H1 (cell line): ENCODE measurements around the gene ERFE. TPM values are rescaled to one million over a fixed set of nuclear protein-coding genes. Genes with fewer than 3 reads are reported as not detected.

Experiments used
- CTCF ChIA-PET: fragments of 300-600 bp; sonication (Branson Sonifier 250); formaldehyde crosslinking; loops from one replicate; lab custom pipeline; 2021; ENCODE audit not compliant: partially characterized antibody; lab: Charles Lee
- POLR2A ChIA-PET: fragments of 300-600 bp; sonication (Branson Sonifier 250); formaldehyde crosslinking; loops from one replicate; lab custom pipeline; 2021; ENCODE audit warnings: inconsistent platforms; ENCODE audit not compliant: partially characterized antibody; lab: Charles Lee
- DNase-seq, 2 experiments: peaks; one replicate each; pipeline versions ENCODE4 v3.0.0 to v3.0.0-alpha.2; 2010 to 2022; ENCODE audit warnings: low spot score in 2 of 2, low read depth in 1 of 2, mixed read lengths in 1 of 2
- FAIRE-seq: peaks from 2 replicates; lab custom pipeline; 2011; peaks lifted over from hg19 to GRCh38; lab: Jason Lieb, UNC
- H2AFZ ChIP-seq: 2 replicates; pipeline ENCODE4 v1.8.1; 2012; ENCODE audit warnings: low read length, inconsistent platforms
- H2AK5ac ChIP-seq: 2 replicates; pipeline ENCODE4 v1.6.1; 2013; ENCODE audit warnings: low read depth, low read length
- H2BK120ac ChIP-seq: replicated peaks from 2 replicates; pipeline ENCODE3; 2013; ENCODE audit warnings: low read depth, low read length, inconsistent platforms
- H2BK12ac ChIP-seq: 2 replicates; pipeline ENCODE4 v1.6.1; 2013; ENCODE audit warnings: low read depth, low read length
- H2BK15ac ChIP-seq: 2 replicates; pipeline ENCODE4 v1.6.1; 2013; ENCODE audit warnings: low read length
- H2BK20ac ChIP-seq: 2 replicates; pipeline ENCODE4 v1.6.1; 2013; ENCODE audit warnings: low read length
- H2BK5ac ChIP-seq: 2 replicates; pipeline ENCODE4 v1.6.1; 2013; ENCODE audit warnings: low read depth, low read length
- H3K14ac ChIP-seq: 2 replicates; pipeline ENCODE4 v1.6.1; 2013; ENCODE audit warnings: inconsistent platforms; ENCODE audit not compliant: insufficient read length
- H3K18ac ChIP-seq: 2 replicates; pipeline ENCODE4 v1.6.1; 2013; ENCODE audit warnings: low read length; ENCODE audit errors: extremely low read depth
- H3K23ac ChIP-seq: 2 replicates; pipeline ENCODE4 v1.6.1; 2013; ENCODE audit warnings: inconsistent platforms; ENCODE audit not compliant: insufficient read length
- H3K23me2 ChIP-seq: 2 replicates; pipeline ENCODE4 v1.6.1; 2013; ENCODE audit warnings: low read depth, low read length
- H3K27ac ChIP-seq: 2 replicates; pipeline ENCODE4 v1.6.1; 2011; ENCODE audit warnings: low read depth, low read length, inconsistent platforms
- H3K27me3 ChIP-seq, 4 experiments: replicated peaks in 1 of 4; 1 replicate in 1 of 4; 2 replicates in 3 of 4; pipeline versions ENCODE4 v1.6.1 to v1.8.1; 2011 to 2013; ENCODE audit warnings: low read length in 3 of 4, mild to moderate bottlenecking in 3 of 4, inconsistent platforms in 2 of 4, mixed read lengths in 2 of 4, moderate library complexity in 1 of 4; ENCODE audit not compliant: control insufficient read depth in 3 of 4, insufficient read depth in 3 of 4; ENCODE audit errors: extremely low read depth in 1 of 4
- H3K36me3 ChIP-seq, 4 experiments: 2 replicates each; pipeline versions ENCODE4 v1.6.1 to v1.8.1; 2011 to 2013; ENCODE audit warnings: mild to moderate bottlenecking in 4 of 4, low read length in 3 of 4, moderate library complexity in 2 of 4, control low read depth in 1 of 4, inconsistent platforms in 1 of 4; ENCODE audit not compliant: insufficient read depth in 4 of 4, control insufficient read depth in 2 of 4
- H3K4ac ChIP-seq: replicated peaks from 2 replicates; pipeline ENCODE3; 2013; ENCODE audit warnings: low read length, low read depth, mixed read lengths, inconsistent platforms; ENCODE audit not compliant: insufficient read length
- H3K4me1 ChIP-seq, 4 experiments: replicated peaks in 1 of 4; 1 replicate in 1 of 4; 2 replicates in 3 of 4; pipeline versions ENCODE4 v1.6.1 to v1.8.1; 2011 to 2013; ENCODE audit warnings: low read length in 3 of 4, inconsistent platforms in 2 of 4, mixed read lengths in 1 of 4; ENCODE audit not compliant: insufficient read depth in 4 of 4, control insufficient read depth in 3 of 4
- H3K4me2 ChIP-seq, 2 experiments: 2 replicates each; pipeline versions ENCODE4 v1.6.1 to v1.8.1; 2011 to 2013; ENCODE audit warnings: low read depth in 2 of 2, low read length in 2 of 2, control low read depth in 1 of 2, inconsistent platforms in 1 of 2, mild to moderate bottlenecking in 1 of 2; ENCODE audit not compliant: insufficient read depth in 1 of 2
- H3K4me3 ChIP-seq, 4 experiments: fragments of 200-600, 300-600 bp in 1 of 4; sonication (generic), shearing (Covaris generic), sonication (Bioruptor Twin) in 1 of 4; 2 replicates each; pipeline versions ENCODE4 v1.5.1 to v1.8.1; 2011 to 2016; ENCODE audit warnings: low read length in 4 of 4, low read depth in 3 of 4, control low read depth in 2 of 4, inconsistent platforms in 2 of 4, mild to moderate bottlenecking in 2 of 4, mixed read lengths in 1 of 4, moderate library complexity in 1 of 4; ENCODE audit not compliant: insufficient read depth in 2 of 4; ENCODE audit errors: extremely low read depth in 1 of 4
- H3K56ac ChIP-seq: replicated peaks from 2 replicates; pipeline ENCODE3; 2013; ENCODE audit warnings: low read depth, mild to moderate bottlenecking, mixed read lengths, low read length, inconsistent platforms; ENCODE audit not compliant: insufficient read length
- H3K79me1 ChIP-seq: 2 replicates; pipeline ENCODE4 v1.6.1; 2013; ENCODE audit warnings: low read depth, low read length, control low read depth
- H3K79me2 ChIP-seq, 2 experiments: 2 replicates each; pipeline versions ENCODE4 v1.6.1 to v1.8.1; 2012 to 2013; ENCODE audit warnings: low read length in 2 of 2, mild to moderate bottlenecking in 2 of 2, inconsistent platforms in 1 of 2; ENCODE audit not compliant: insufficient read depth in 2 of 2, control insufficient read depth in 1 of 2
- H3K9ac ChIP-seq, 4 experiments: replicated peaks in 1 of 4; 1 replicate in 1 of 4; 2 replicates in 3 of 4; pipeline versions ENCODE4 v1.6.1 to v1.8.1; 2011 to 2013; ENCODE audit warnings: low read depth in 3 of 4, low read length in 3 of 4, control low read depth in 2 of 4, mild to moderate bottlenecking in 2 of 4, moderate library complexity in 2 of 4, inconsistent platforms in 1 of 4; ENCODE audit errors: extremely low read depth in 1 of 4
- H3K9me3 ChIP-seq, 2 experiments: 2 replicates each; pipeline versions ENCODE4 v1.6.1 to v1.8.1; 2012 to 2013; ENCODE audit warnings: mild to moderate bottlenecking in 2 of 2, moderate library complexity in 2 of 2, control low read depth in 1 of 2, inconsistent platforms in 1 of 2, low read depth in 1 of 2, low read length in 1 of 2, mixed read lengths in 1 of 2; ENCODE audit not compliant: insufficient read depth in 2 of 2
- H4K20me1 ChIP-seq, 2 experiments: replicated peaks in 1 of 2; 2 replicates each; pipeline versions ENCODE3 to v1.8.1; 2011 to 2013; ENCODE audit warnings: inconsistent platforms in 2 of 2, low read length in 2 of 2, mild to moderate bottlenecking in 1 of 2; ENCODE audit not compliant: insufficient read depth in 2 of 2, control insufficient read depth in 1 of 2
- H4K5ac ChIP-seq: 2 replicates; pipeline ENCODE4 v1.6.1; 2013; ENCODE audit warnings: low read length, low read depth, mixed read lengths, inconsistent platforms; ENCODE audit not compliant: insufficient read length
- H4K8ac ChIP-seq: 2 replicates; pipeline ENCODE4 v1.8.0; 2013; ENCODE audit warnings: mild to moderate bottlenecking, moderate library complexity, low read length, inconsistent platforms; ENCODE audit not compliant: insufficient read depth; ENCODE audit errors: extremely low read depth
- H4K91ac ChIP-seq: replicated peaks from 2 replicates; pipeline ENCODE3; 2013; ENCODE audit warnings: low read length, mixed read lengths, inconsistent platforms; ENCODE audit not compliant: insufficient read length
- ASH2L ChIP-seq: fragments of 200-600, 300-600 bp; sonication (generic); IDR thresholded peaks from one replicate; pipeline ENCODE4 v1.7.1; 2017; ENCODE audit warnings: low read length
- SAP30 ChIP-seq: fragments of 300-600 bp; sonication (generic); IDR thresholded peaks from 2 replicates; pipeline ENCODE4 v1.7.1; 2012; ENCODE audit warnings: low read length, moderate library complexity, mild to moderate bottlenecking, inconsistent platforms; ENCODE audit not compliant: insufficient read depth, insufficient replicate concordance
- WGBS, 2 experiments: shearing (Covaris generic) in 1 of 2; methylation state at CpG; one replicate each; pipeline versions ENCODE4 v1.1.6 to v1.1.7; 2013 to 2015; ENCODE audit warnings: low lambda C conversion rate in 2 of 2, mixed read lengths in 2 of 2, inconsistent platforms in 1 of 2, low coverage in 1 of 2, missing lambda C conversion rate in 1 of 2; ENCODE audit not compliant: insufficient replicate concordance in 2 of 2, insufficient coverage in 1 of 2, insufficient read length in 1 of 2; ENCODE audit errors: extremely low coverage in 1 of 2, missing lambda C conversion rate in 1 of 2; 5-methylcytosine and 5-hydroxymethylcytosine counted together
- polyA plus RNA-seq, 7 experiments: library from polyadenylated mRNA; depleted of rRNA in 3 of 7; stranded (reverse) in 5 of 7; unstranded in 2 of 7; fragments of >200 nt in 5 of 7; fragments of 200-250 nt in 2 of 7; gene quantifications; 1 replicate in 5 of 7; 2 replicates in 1 of 7; 4 replicates in 1 of 7; pipeline versions ENCODE4 v1.2.1 to v1.2.3, GENCODE V29; 2011 to 2013; ENCODE audit warnings: missing spikeins in 2 of 7, mixed read lengths in 2 of 7
- total RNA-seq: library from RNA; stranded (reverse); fragmentation: NEBNext Ultra II Directional; extraction: Animal tissue kit (Norgen Biotek cat#: 25700); gene quantifications from 2 replicates; pipeline ENCODE4 v1.2.1, GENCODE V29; 2021
- TF ChIP-seq, protein P1 (sequence below): IDR thresholded peaks from 2 replicates; pipeline ENCODE4 v1.6.1; 2012; ENCODE audit warnings: inconsistent platforms
- TF ChIP-seq, protein P2 (sequence below), 3 experiments: IDR thresholded peaks; 1 replicate in 2 of 3; 2 replicates in 1 of 3; pipeline versions ENCODE4 v1.5.1 to v1.6.1; 2011; ENCODE audit warnings: low read length in 3 of 3, mild to moderate bottlenecking in 3 of 3, inconsistent platforms in 2 of 3, low read depth in 1 of 3, moderate library complexity in 1 of 3; ENCODE audit not compliant: insufficient read depth in 1 of 3; ENCODE audit errors: control extremely low read depth in 1 of 3

The ERFE gene
- total and polyA plus RNA-seq, 2 of the 8 experiments (the other 6 are each of a cell fraction or from before 2014, with no cell fraction given) = 2.5 to 3.6 TPM

DNA sequence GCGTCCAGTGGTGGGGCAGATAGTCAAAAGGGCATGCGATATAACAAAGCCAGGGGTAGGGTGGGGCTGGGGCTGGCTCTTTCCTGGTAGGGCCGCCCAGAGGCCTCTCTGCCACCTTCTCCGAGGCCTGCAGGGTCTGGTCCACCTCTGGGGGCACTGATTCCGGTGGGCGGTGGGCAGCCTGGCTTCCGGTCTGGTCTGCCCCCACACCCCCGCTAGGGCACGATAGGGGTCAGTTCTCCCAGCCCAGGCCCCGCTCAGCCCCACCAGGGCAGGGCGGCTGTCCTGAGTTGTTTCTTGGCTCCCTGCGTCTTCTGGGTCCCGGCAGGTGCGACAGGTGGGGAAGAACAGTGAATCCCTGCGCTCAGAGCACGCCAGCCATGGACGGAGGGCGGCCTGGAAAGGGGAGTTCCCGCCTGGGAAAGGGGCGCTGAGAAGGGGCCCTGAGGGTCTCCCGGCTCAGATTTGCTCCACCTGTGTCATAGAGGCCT lies 707 bp upstream of the ERFE start:
- H3K4me2 ChIP-seq = peak overlapping the region; percentile 73 to 81
- H3K18ac ChIP-seq = peak overlapping the region; percentile 78
- no peaks in the 10 kb centered on the region for H3K9me3 ChIP-seq
- no peaks in the 10 kb centered on the region for H3K79me1 ChIP-seq
- no peaks in the 10 kb centered on the region for H3K79me2 ChIP-seq
- no peak overlapping the region for H2AK5ac ChIP-seq
- H3K4me3 ChIP-seq = peak overlapping the region; percentile 52 to 83 (median 59)
- no peak overlapping the region for H4K8ac ChIP-seq
- CTCF ChIA-PET = no interaction called here
- H4K20me1 ChIP-seq = peaks cover 0 to 4% of the 10 kb centered on the region in 2 experiments
- H4K5ac ChIP-seq = no peak overlapping the region
- TF ChIP-seq, protein P1, sequence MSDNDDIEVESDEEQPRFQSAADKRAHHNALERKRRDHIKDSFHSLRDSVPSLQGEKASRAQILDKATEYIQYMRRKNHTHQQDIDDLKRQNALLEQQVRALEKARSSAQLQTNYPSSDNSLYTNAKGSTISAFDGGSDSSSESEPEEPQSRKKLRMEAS = 0 out of 2 replicates have a peak, but pooled peaks have one; percentile 5
- TF ChIP-seq, protein P2, sequence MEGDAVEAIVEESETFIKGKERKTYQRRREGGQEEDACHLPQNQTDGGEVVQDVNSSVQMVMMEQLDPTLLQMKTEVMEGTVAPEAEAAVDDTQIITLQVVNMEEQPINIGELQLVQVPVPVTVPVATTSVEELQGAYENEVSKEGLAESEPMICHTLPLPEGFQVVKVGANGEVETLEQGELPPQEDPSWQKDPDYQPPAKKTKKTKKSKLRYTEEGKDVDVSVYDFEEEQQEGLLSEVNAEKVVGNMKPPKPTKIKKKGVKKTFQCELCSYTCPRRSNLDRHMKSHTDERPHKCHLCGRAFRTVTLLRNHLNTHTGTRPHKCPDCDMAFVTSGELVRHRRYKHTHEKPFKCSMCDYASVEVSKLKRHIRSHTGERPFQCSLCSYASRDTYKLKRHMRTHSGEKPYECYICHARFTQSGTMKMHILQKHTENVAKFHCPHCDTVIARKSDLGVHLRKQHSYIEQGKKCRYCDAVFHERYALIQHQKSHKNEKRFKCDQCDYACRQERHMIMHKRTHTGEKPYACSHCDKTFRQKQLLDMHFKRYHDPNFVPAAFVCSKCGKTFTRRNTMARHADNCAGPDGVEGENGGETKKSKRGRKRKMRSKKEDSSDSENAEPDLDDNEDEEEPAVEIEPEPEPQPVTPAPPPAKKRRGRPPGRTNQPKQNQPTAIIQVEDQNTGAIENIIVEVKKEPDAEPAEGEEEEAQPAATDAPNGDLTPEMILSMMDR (IDR thresholded peaks at IDR 0.05; ENCODE audit: control extremely low read depth in 1 of 3, insufficient read depth in 1 of 3, low read depth in 1 of 3, low read length in 3 of 3) = no peak
- TF ChIP-seq ASH2L (peak; percentile 91), SAP30 (no peak)
- TF ChIP-seq, all 59 proteins: peak for 2
- H2BK120ac ChIP-seq = no peak overlapping the region
- POLR2A ChIA-PET = no interaction called here
- peak overlapping the region; percentile 25 for H4K91ac ChIP-seq
- peaks cover 0 to 21% (median 5%) of the 10 kb centered on the region in 4 experiments; a peak in 5 of 7 replicates for H3K4me1 ChIP-seq
- no peaks in the 10 kb centered on the region for H3K36me3 ChIP-seq
- WGBS, 2 experiments = 10% methylated on average over 13 of the region's 21 CpGs; no CpG with 5 or more reads in 1 of the 2 experiments
- H2AFZ ChIP-seq = peak overlapping the region; percentile 84
- H3K4ac ChIP-seq = no peak overlapping the region
- peaks cover 9% of the 10 kb centered on the region; the same call in 1 of the 2 replicates for H3K23me2 ChIP-seq
- peak overlapping the region; percentile 39 for H3K56ac ChIP-seq
- H2BK20ac ChIP-seq = no peak overlapping the region
- H3K23ac ChIP-seq = no peak overlapping the region
- H3K27ac ChIP-seq = no peak overlapping the region
- peak overlapping the region in 2 of 4 experiments; percentile 25 to 50; a peak in 4 of 7 replicates for H3K9ac ChIP-seq
- FAIRE-seq = no peak
- peaks cover 13 to 50% (median 33%) of the 10 kb centered on the region in 4 experiments for H3K27me3 ChIP-seq
- H3K14ac ChIP-seq = no peak overlapping the region
- H2BK12ac ChIP-seq = no peak overlapping the region
- 0 out of 2 replicates have a peak overlapping the region, but pooled peaks have one; percentile 29 for H2BK15ac ChIP-seq
- H2BK5ac ChIP-seq = peak overlapping the region; percentile 5; the same call in 1 of the 2 replicates
- peak in 1 of 2 experiments; percentile 79 for DNase-seq
